DOHH2 (cell line): ENCODE measurements around the gene ZNF674.
A peak's percentile ranks its signal among the peaks of the same experiment; 100 is the strongest.

ENCODE experiments used
- H3F3A ChIP-seq: fragments of 200-600 bp; sonication (generic), shearing (Covaris generic); 2 replicates; pipeline ENCODE4 v1.6.0; 2016; ENCODE audit warnings: antibody characterized with exemption, mild to moderate bottlenecking; ENCODE audit not compliant: control insufficient read depth, insufficient read depth
- H3K27ac ChIP-seq: fragments of 200-600 bp; sonication (generic); 2 replicates; pipeline ENCODE4 v1.5.1; 2014; ENCODE audit warnings: low read depth, mild to moderate bottlenecking, low read length, moderate library complexity
- H3K27me3 ChIP-seq: fragments of 200-600 bp; sonication (generic); 2 replicates; pipeline ENCODE4 v1.6.1; 2014; ENCODE audit warnings: mild to moderate bottlenecking, low read length, mixed read lengths; ENCODE audit not compliant: control insufficient read depth
- H3K36me3 ChIP-seq: fragments of 200-600 bp; sonication (generic); 2 replicates; pipeline ENCODE4 v1.6.1; 2014; ENCODE audit warnings: mild to moderate bottlenecking, low read length, moderate library complexity, mixed read lengths; ENCODE audit not compliant: control insufficient read depth
- H3K4me1 ChIP-seq: fragments of 200-600 bp; sonication (generic); 2 replicates; pipeline ENCODE4 v1.6.1; 2014; ENCODE audit warnings: mild to moderate bottlenecking, low read length, mixed read lengths; ENCODE audit not compliant: control insufficient read depth
- H3K4me2 ChIP-seq: fragments of 200-600 bp; sonication (generic); 2 replicates; pipeline ENCODE4 v1.6.0; 2014; ENCODE audit warnings: mild to moderate bottlenecking, low read length, moderate library complexity
- H3K4me3 ChIP-seq: fragments of 200-600 bp; sonication (generic); 2 replicates; pipeline ENCODE4 v1.5.1; 2014; ENCODE audit warnings: mild to moderate bottlenecking, low read length, mixed read lengths
- H3K79me2 ChIP-seq: fragments of 200-600 bp; sonication (generic); 2 replicates; pipeline ENCODE4 v1.6.1; 2014; ENCODE audit warnings: mild to moderate bottlenecking, low read length, mixed read lengths; ENCODE audit not compliant: control insufficient read depth
- H3K9me2 ChIP-seq: fragments of 200-600 bp; sonication (generic); replicated peaks from 2 replicates; pipeline ENCODE4 v1.6.1; 2014; ENCODE audit warnings: mild to moderate bottlenecking, low read length, mixed read lengths; ENCODE audit not compliant: control insufficient read depth
- H3K9me3 ChIP-seq: fragments of 200-600 bp; sonication (generic); 2 replicates; pipeline ENCODE4 v1.6.1; 2014; ENCODE audit warnings: antibody characterized with exemption, low read length, mixed read lengths; ENCODE audit not compliant: control insufficient read depth, insufficient read depth
- H4K20me1 ChIP-seq: fragments of 200-600 bp; sonication (generic); 2 replicates; pipeline ENCODE4 v1.6.0; 2014; ENCODE audit warnings: low read depth, mild to moderate bottlenecking, antibody characterized with exemption, low read length, moderate library complexity; ENCODE audit not compliant: control insufficient read depth, insufficient read depth
- CTCF ChIP-seq: fragments of 200-600 bp; sonication (generic); IDR thresholded peaks from one replicate; pipeline ENCODE4 v1.5.1; 2014; ENCODE audit warnings: antibody characterized with exemption, mild to moderate bottlenecking, low read depth, low read length; ENCODE audit not compliant: poor library complexity, severe bottlenecking
- EZH2phosphoT487 ChIP-seq: fragments of 200-600 bp; sonication (generic); IDR thresholded peaks from 2 replicates; pipeline ENCODE4 v1.6.1; 2017; ENCODE audit warnings: borderline replicate concordance, mild to moderate bottlenecking, antibody characterized with exemption, low read length, moderate library complexity, mixed read lengths

ZNF674 gene

GRCh38 chrX:46561824-46562657, 16.8 kb upstream of the ZNF674 start:
- Histone ChIP-seq H4K20me1 (no peaks in the 10 kb centered on the region), H3K9me2 (no peaks in the 10 kb centered on the region), H3K4me1 (peaks cover 13% of the 10 kb centered on the region), H3K4me3 (no peak overlapping the region), H3K4me2 (0 out of 2 replicates have a peak overlapping the region, but pooled peaks have one; percentile 8), H3F3A (no peaks in the 10 kb centered on the region), H3K27ac (no peak overlapping the region), H3K9me3 (no peaks in the 10 kb centered on the region), H3K36me3 (no peaks in the 10 kb centered on the region), H3K27me3 (no peaks in the 10 kb centered on the region), H3K79me2 (no peaks in the 10 kb centered on the region)
- TF ChIP-seq CTCF: no peak
- TF ChIP-seq EZH2phosphoT487: no peak

DNA sequence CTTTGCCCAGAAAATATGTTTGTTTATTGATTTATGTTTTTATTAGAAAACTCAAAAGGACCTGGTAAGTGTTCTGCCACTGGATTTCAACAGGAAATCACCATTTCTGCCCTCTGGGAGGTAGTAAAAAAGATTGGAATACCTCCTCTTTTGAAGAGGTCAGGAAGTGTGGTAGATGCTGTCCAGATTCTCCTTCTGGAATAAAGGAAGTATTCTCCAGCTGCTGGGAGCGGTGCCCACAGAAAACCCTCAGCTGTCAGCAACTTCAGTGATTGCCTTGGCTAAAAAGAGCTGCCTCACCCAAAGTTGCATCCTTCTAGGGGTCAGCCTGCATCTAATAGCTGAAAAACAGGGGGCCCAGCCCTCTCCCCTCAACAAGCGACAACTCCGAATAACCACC, 13.8 kb upstream of the ZNF674 start:
- Histone ChIP-seq H3K4me1 (peaks cover 13% of the 10 kb centered on the region), H3K4me2 (no peak overlapping the region)

DNA sequence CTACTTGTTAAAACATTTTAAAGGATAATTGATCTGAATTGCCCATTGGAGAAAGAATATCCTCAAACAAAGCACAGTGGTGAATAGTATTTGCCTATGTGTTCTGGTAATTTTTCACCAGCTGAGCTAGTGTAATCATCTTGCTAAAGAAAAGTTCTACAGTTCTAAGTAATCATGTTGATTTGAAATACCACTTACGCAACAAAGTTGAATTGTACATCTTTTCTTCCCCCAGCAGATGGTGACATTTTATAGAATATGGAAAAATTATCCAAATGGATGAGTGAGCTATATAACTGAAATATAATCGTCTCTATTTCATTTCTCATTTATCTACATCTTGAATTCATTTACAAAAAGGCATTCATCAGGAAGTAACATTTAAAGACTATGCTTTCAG, 9.7 kb upstream of the ZNF674 start:
- Histone ChIP-seq H3K27me3 (no peaks in the 10 kb centered on the region), H3K9me2 (no peaks in the 10 kb centered on the region), H3K36me3 (no peaks in the 10 kb centered on the region), H3K27ac (no peak overlapping the region), H3K9me3 (no peaks in the 10 kb centered on the region), H3K4me3 (no peak overlapping the region), H4K20me1 (no peaks in the 10 kb centered on the region), H3K79me2 (no peaks in the 10 kb centered on the region), H3F3A (no peaks in the 10 kb centered on the region), H3K4me2 (no peak overlapping the region), H3K4me1 (peaks cover 8% of the 10 kb centered on the region; the same call in 1 of the 2 replicates)
- TF ChIP-seq CTCF: peak; percentile 13
- no peak for TF ChIP-seq EZH2phosphoT487

More for the DNA sequence above, 13.8 kb upstream of the ZNF674 start:
- H3K36me3 ChIP-seq: no peaks in the 10 kb centered on the region
- H4K20me1 ChIP-seq: no peaks in the 10 kb centered on the region
- no peak overlapping the region for H3K4me3 ChIP-seq
- H3K9me3 ChIP-seq: no peaks in the 10 kb centered on the region
- no peaks in the 10 kb centered on the region for H3K27me3 ChIP-seq
- H3K27ac ChIP-seq: no peak overlapping the region
- no peaks in the 10 kb centered on the region for H3K79me2 ChIP-seq
- TF ChIP-seq EZH2phosphoT487: no peak
- TF ChIP-seq CTCF: no peak
- no peaks in the 10 kb centered on the region for H3K9me2 ChIP-seq
- no peaks in the 10 kb centered on the region for H3F3A ChIP-seq
